B cell (primary cell): Measurements from ENCODE around the gene TNFRSF6B.

Source experiments
- CTCF ChIP-seq: fragments of 200-600 bp; IDR thresholded peaks from one replicate; pipeline ENCODE4 v1.8.0; 2022; ENCODE audit warnings: antibody characterized with exemption, mild to moderate bottlenecking
- EZH2 ChIP-seq: IDR thresholded peaks from 2 replicates; pipeline ENCODE4 v1.6.1; 2012; ENCODE audit warnings: borderline replicate concordance, low read depth, mild to moderate bottlenecking, moderate library complexity, low read length; ENCODE audit not compliant: insufficient read depth, poor library complexity, severe bottlenecking

DNA sequence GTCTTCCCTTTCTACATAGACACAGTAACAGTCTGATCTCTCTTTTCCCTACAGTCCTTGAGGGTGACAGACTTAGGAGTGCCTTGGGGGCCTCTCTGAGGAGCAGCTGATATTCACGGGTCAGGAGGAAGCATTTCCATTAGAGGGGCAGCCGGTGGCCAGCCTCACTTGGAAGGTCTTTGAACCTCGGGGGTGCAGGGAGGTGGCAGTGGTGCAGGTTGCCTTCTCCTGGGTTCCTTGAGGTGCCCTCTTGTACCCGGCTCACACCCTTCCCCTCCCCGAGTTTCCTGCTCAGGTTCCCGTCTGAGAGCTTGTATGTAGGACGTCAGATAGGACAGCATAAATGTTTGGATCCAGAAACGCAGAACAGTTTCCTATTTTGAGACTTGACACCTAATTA, 35.8 kb upstream of the TNFRSF6B start:
- no peak for TF ChIP-seq CTCF
- TF ChIP-seq EZH2 = no peak
